Loucy (cell line): ENCODE measurements around the gene ACLY.

Experiments
- EZH2phosphoT487 ChIP-seq: fragments of 200-600 bp; IDR thresholded peaks from 2 replicates; pipeline ENCODE4 v1.6.1; 2018; ENCODE audit warnings: antibody characterized with exemption, mild to moderate bottlenecking, moderate library complexity, borderline replicate concordance
- TF ChIP-seq, protein P1 (sequence below): fragments of 200-600 bp; sonication (generic); conservative IDR thresholded peaks from 2 replicates; pipeline ENCODE4 v1.5.1; 2014; ENCODE audit warnings: mild to moderate bottlenecking, antibody characterized with exemption, low read length

- TF ChIP-seq, protein P1, sequence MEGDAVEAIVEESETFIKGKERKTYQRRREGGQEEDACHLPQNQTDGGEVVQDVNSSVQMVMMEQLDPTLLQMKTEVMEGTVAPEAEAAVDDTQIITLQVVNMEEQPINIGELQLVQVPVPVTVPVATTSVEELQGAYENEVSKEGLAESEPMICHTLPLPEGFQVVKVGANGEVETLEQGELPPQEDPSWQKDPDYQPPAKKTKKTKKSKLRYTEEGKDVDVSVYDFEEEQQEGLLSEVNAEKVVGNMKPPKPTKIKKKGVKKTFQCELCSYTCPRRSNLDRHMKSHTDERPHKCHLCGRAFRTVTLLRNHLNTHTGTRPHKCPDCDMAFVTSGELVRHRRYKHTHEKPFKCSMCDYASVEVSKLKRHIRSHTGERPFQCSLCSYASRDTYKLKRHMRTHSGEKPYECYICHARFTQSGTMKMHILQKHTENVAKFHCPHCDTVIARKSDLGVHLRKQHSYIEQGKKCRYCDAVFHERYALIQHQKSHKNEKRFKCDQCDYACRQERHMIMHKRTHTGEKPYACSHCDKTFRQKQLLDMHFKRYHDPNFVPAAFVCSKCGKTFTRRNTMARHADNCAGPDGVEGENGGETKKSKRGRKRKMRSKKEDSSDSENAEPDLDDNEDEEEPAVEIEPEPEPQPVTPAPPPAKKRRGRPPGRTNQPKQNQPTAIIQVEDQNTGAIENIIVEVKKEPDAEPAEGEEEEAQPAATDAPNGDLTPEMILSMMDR, result no peak
- no peak for TF ChIP-seq EZH2phosphoT487
Measured at GRCh38 chr17:41959030-41959335, 40.2 kb upstream of the ACLY start.
